ENCODE measurements around the gene CEP128. TPM values are rescaled to one million over a fixed set of nuclear protein-coding genes. Genes with fewer than 3 reads are reported as not detected.
A peak's percentile ranks its signal among the peaks of the same experiment; 100 is the strongest.

CEP128 gene
- total RNA-seq, 1 donor from 2014 or later = 6.1 TPM

- H3K27ac ChIP-seq = no peak overlapping the region
- no peaks in the 10 kb centered on the region for H3K9me3 ChIP-seq
- no peaks in the 10 kb centered on the region for H3K36me3 ChIP-seq
- no peak for TF ChIP-seq CTCF (IDR thresholded peaks at IDR 0.05)
- no peaks in the 10 kb centered on the region for H3K27me3 ChIP-seq
- intact Hi-C loops (cut with DNase I) = no loop called here
- DNase-seq = no peak
- no peak for ATAC-seq
- H3K4me1 ChIP-seq = no peaks in the 10 kb centered on the region
- H3K4me3 ChIP-seq = no peak overlapping the region
These were observed 101.8 kb downstream of the CEP128 start for GRCh38 chr14:80839743-80840142.

- H3K36me3 ChIP-seq = no peaks in the 10 kb centered on the region
- no peak overlapping the region for H3K27ac ChIP-seq
- peaks cover 5% of the 10 kb centered on the region for H3K9me3 ChIP-seq
- ATAC-seq (no peak), DNase-seq (no peak)
- intact Hi-C loops (cut with DNase I) = no loop called here
- H3K4me3 ChIP-seq = no peak overlapping the region
- no peaks in the 10 kb centered on the region for H3K4me1 ChIP-seq
- no peaks in the 10 kb centered on the region for H3K27me3 ChIP-seq
- no peak for TF ChIP-seq CTCF (IDR thresholded peaks at IDR 0.05)
These were observed 131.9 kb downstream of the CEP128 start for GRCh38 chr14:80809663-80810062.

DNA sequence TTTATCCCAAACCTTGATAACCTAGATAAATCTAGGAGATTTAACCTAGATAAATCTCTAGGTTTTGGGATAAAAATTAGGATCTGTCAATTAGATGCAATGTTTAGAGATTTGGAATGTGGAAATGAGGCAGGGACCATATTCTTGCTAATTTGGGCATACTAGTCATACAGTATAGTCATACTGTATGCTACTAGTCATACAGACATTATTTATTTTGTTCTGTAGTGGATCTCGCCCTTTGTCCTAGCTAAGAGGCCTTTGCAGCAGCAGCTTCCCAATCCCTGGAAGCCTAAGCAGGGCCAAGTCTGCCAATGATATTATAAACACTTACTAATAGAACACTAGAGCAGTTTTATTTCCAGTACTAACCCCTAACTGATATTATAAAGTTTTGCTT, 136.4 kb downstream of the CEP128 start:
- Histone ChIP-seq H3K9me3 (peaks cover 5% of the 10 kb centered on the region), H3K27me3 (no peaks in the 10 kb centered on the region), H3K4me3 (no peak overlapping the region), H3K4me1 (no peaks in the 10 kb centered on the region), H3K27ac (no peak overlapping the region), H3K36me3 (no peaks in the 10 kb centered on the region)
- intact Hi-C loops (cut with DNase I) = no loop called here
- DNase-seq = no peak
- TF ChIP-seq CTCF (IDR thresholded peaks at IDR 0.05) = no peak
- ATAC-seq = no peak

DNA sequence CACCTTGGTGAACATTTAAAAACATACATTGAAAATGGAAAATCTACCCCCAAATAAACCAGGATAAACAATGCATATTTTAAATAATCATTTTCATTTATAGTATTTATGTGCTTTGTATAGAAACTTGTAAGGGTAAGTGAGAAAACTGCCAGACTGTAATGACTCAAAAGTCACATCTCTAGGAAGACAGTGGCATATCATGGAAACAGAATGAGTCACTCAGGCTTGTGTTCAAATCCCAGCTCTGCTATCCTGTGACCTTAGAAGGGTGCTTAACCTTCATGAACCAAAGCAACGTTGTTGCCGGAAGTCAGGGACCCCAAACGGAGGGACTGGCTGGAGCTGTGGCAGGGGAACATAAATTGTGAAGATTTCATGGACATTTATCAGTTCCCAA, 142.7 kb downstream of the CEP128 start:
- H3K9me3 ChIP-seq = no peaks in the 10 kb centered on the region
- H3K27me3 ChIP-seq = no peaks in the 10 kb centered on the region
- no peaks in the 10 kb centered on the region for H3K36me3 ChIP-seq
- no peak overlapping the region for H3K4me3 ChIP-seq
- no peak for ATAC-seq
- intact Hi-C loops (cut with DNase I) = no loop called here
- no peak for DNase-seq
- no peaks in the 10 kb centered on the region for H3K4me1 ChIP-seq
- H3K27ac ChIP-seq = no peak overlapping the region
- TF ChIP-seq CTCF (IDR thresholded peaks at IDR 0.05) = no peak

GRCh38 chr14:80798211-80798610, 143.3 kb downstream of the CEP128 start:
- Histone ChIP-seq H3K27me3 (no peaks in the 10 kb centered on the region), H3K36me3 (no peaks in the 10 kb centered on the region), H3K9me3 (no peaks in the 10 kb centered on the region), H3K27ac (no peak overlapping the region), H3K4me1 (no peaks in the 10 kb centered on the region), H3K4me3 (no peak overlapping the region)
- intact Hi-C loops (cut with DNase I) = no loop called here
- ATAC-seq (no peak), DNase-seq (no peak)
- no peak for TF ChIP-seq CTCF (IDR thresholded peaks at IDR 0.05)

- H3K9me3 ChIP-seq = no peaks in the 10 kb centered on the region
- H3K36me3 ChIP-seq = peaks cover 11% of the 10 kb centered on the region
- H3K4me3 ChIP-seq = no peak overlapping the region
- DNase-seq (peak; percentile 16), ATAC-seq (no peak)
- no peak overlapping the region for H3K27ac ChIP-seq
- TF ChIP-seq CTCF (IDR thresholded peaks at IDR 0.05) = no peak
- no peaks in the 10 kb centered on the region for H3K27me3 ChIP-seq
- intact Hi-C loops (cut with DNase I) = no loop called here
- H3K4me1 ChIP-seq = no peaks in the 10 kb centered on the region
These were observed 148.8 kb downstream of the CEP128 start for GRCh38 chr14:80792771-80793170.

Measured in upper lobe of right lung (tissue), 1 donor.